Progenitor cell of endocrine pancreas (in vitro differentiated cells): ENCODE data around the gene ZNF407. TPM values are rescaled to one million over a fixed set of nuclear protein-coding genes. Genes with fewer than 3 reads are reported as not detected.

Experiments
- DNase-seq: peaks from one replicate; pipeline ENCODE4 v3.0.0; 2021; ENCODE audit warnings: low spot score; ENCODE audit not compliant: unreplicated experiment
- H3K27ac Mint-ChIP-seq: 2 replicates; pipeline ENCODE4 v1.8.0; 2021; ENCODE audit warnings: mild to moderate bottlenecking, moderate library complexity, mixed read lengths
- H3K27me3 Mint-ChIP-seq: 2 replicates; pipeline ENCODE4 v1.8.0; 2021; ENCODE audit warnings: mixed read lengths
- H3K36me3 Mint-ChIP-seq: 2 replicates; pipeline ENCODE4 v1.8.0; 2022; ENCODE audit warnings: mixed read lengths; ENCODE audit not compliant: insufficient read depth
- H3K4me1 Mint-ChIP-seq: 2 replicates; pipeline ENCODE4 v1.8.0; 2021; ENCODE audit warnings: low read depth, mixed read lengths
- H3K4me3 Mint-ChIP-seq: 2 replicates; pipeline ENCODE4 v1.8.0; 2021; ENCODE audit warnings: low read depth, mild to moderate bottlenecking, moderate library complexity, mixed read lengths
- H3K9me3 Mint-ChIP-seq: 2 replicates; pipeline ENCODE4 v1.8.0; 2021; ENCODE audit warnings: low read depth, mixed read lengths
- CTCF ChIP-seq: fragments of 200-600 bp; sonication (generic); IDR thresholded peaks from one replicate; pipeline ENCODE4 v1.5.0; 2021; ENCODE audit warnings: antibody characterized with exemption, mild to moderate bottlenecking; ENCODE audit not compliant: unreplicated experiment
- total RNA-seq: library from RNA; stranded (reverse); gene quantifications from 2 replicates; pipeline ENCODE4 v1.2.1, GENCODE V29; 2021

The ZNF407 gene
- total RNA-seq, 1 donor from 2014 or later: 18.1 TPM

- no peak for TF ChIP-seq CTCF
- no peaks in the 10 kb centered on the region for H3K9me3 Mint-ChIP-seq
- peaks cover 15% of the 10 kb centered on the region for H3K4me1 Mint-ChIP-seq
- DNase-seq: no peak
- H3K4me3 Mint-ChIP-seq: no peak overlapping the region
- peak overlapping the region; percentile 5 for H3K27ac Mint-ChIP-seq
- H3K27me3 Mint-ChIP-seq: no peaks in the 10 kb centered on the region
- no peaks in the 10 kb centered on the region for H3K36me3 Mint-ChIP-seq
Observed at GRCh38 chr18:75070625-75071483, 473.2 kb downstream of the ZNF407 start.

DNA sequence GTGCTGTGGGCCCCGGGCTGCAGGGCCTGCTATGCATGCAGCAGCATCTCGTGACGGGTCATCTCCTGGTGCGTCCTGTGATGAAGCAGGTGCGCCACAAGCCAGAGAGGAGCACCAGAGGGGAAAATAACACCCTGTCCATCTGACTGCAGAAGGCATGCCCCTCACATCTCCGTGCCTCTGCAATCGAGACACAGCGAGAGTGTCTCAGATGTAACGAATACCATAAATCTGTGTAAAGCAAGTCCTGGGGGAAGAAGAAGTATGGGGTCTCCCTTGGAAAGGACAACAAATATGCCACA is 473.8 kb downstream of the ZNF407 start:
- H3K9me3 Mint-ChIP-seq: no peaks in the 10 kb centered on the region
- H3K27ac Mint-ChIP-seq: peak overlapping the region; percentile 5
- H3K27me3 Mint-ChIP-seq: no peaks in the 10 kb centered on the region
- H3K4me3 Mint-ChIP-seq: no peak overlapping the region
- TF ChIP-seq CTCF: no peak
- H3K36me3 Mint-ChIP-seq: no peaks in the 10 kb centered on the region
- DNase-seq: no peak
- H3K4me1 Mint-ChIP-seq: peaks cover 15% of the 10 kb centered on the region

DNA sequence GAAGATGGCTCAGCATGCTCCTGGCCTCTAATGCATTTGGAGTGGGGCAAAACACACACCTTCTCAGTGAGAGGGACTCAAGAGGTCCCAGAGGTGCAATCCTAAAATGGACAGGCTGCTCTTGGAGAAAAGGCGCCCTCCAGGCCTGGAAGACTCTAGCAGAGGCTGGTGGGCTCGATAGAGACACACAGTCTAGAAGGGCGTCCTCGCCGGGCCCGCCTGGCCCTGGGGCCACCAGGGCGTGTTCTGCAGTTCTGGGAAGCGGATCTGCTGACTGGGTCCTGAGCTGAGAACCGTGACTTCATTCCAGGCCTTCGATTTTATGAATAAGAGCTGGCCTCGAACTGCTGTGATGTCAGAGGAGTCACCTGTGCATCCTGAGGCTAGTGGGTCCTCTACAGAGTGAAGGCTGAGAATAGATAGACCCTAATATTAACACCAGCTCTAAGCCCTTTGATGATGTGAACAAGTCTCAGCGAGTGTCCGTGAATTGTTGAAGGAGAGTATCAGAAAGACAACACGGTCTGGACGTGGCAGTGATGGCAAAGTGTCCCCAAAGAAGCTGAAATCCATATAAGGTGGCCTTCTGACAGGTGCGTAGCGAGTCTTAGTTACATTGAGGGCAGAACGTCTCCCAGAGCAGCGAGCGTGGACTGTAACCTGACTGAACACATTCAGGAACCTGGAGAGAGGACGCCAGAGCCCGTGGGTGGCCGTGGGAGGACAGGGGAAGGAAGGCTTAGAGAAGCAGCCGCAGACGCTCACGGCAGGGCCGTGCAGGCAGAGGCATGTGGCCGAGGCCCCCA is 474.4 kb downstream of the ZNF407 start:
- no peaks in the 10 kb centered on the region for H3K36me3 Mint-ChIP-seq
- H3K27me3 Mint-ChIP-seq: no peaks in the 10 kb centered on the region
- H3K4me3 Mint-ChIP-seq: no peak overlapping the region
- peaks cover 15% of the 10 kb centered on the region for H3K4me1 Mint-ChIP-seq
- H3K27ac Mint-ChIP-seq: no peak overlapping the region
- TF ChIP-seq CTCF: no peak
- no peaks in the 10 kb centered on the region for H3K9me3 Mint-ChIP-seq
- no peak for DNase-seq

GRCh38 chr18:75072672-75073371 is 475.2 kb downstream of the ZNF407 start:
- Mint-ChIP-seq H3K4me3 (no peak overlapping the region), H3K4me1 (peaks cover 15% of the 10 kb centered on the region), H3K27ac (no peak overlapping the region), H3K36me3 (no peaks in the 10 kb centered on the region), H3K27me3 (no peaks in the 10 kb centered on the region), H3K9me3 (peaks cover 3% of the 10 kb centered on the region)
- no peak for TF ChIP-seq CTCF
- DNase-seq: no peak

DNA sequence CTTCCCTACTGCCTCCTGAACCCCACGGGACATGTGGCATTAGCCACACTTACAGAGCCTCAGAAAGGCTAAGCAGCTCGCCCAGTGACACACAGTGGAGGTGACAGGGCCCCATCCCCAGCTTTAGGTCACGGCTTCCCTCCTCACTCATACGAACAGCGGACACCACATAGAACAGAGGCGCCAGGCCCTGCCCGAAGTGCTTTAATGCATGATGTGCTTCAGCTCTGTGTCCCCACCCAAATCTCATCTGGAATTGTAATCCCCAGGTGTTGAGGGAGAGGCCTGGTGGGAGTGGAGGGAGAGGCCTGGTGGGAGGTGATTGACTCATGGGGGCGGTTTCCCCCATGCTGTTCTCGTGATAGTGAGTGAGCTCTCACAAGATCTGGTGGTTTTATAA is 476.0 kb downstream of the ZNF407 start:
- H3K4me3 Mint-ChIP-seq: no peak overlapping the region
- no peak for DNase-seq
- no peaks in the 10 kb centered on the region for H3K27me3 Mint-ChIP-seq
- peaks cover 7% of the 10 kb centered on the region for H3K9me3 Mint-ChIP-seq
- no peaks in the 10 kb centered on the region for H3K36me3 Mint-ChIP-seq
- peaks cover 15% of the 10 kb centered on the region for H3K4me1 Mint-ChIP-seq
- no peak overlapping the region for H3K27ac Mint-ChIP-seq
- no peak for TF ChIP-seq CTCF
